B cell (primary cell): ENCODE results near the gene GNAS. TPM values are rescaled to one million over a fixed set of nuclear protein-coding genes. Genes with fewer than 3 reads are reported as not detected.

ENCODE experiments used
- ATAC-seq: fragments of 200-7000 bp; cut with Tn5 transposase; one replicate; pipeline ENCODE4 v1.10.0; 2021; ENCODE audit warnings: low read depth, mild to moderate bottlenecking, moderate number of reproducible peaks, moderate library complexity
- CTCF ChIA-PET: fragments of 350-600 bp; sonication (Branson Sonifier 250); formaldehyde crosslinking; loops from one replicate; lab custom pipeline; 2021; ENCODE audit warnings: antibody characterized with exemption, inconsistent platforms; lab: Charles Lee
- POLR2A ChIA-PET: fragments of 350-600 bp; sonication (Branson Sonifier 250); formaldehyde crosslinking; loops from one replicate; lab custom pipeline; 2021; ENCODE audit warnings: antibody characterized with exemption; lab: Charles Lee
- DNase-seq: peaks from one replicate; pipeline ENCODE4 v3.0.0; 2013
- H2AFZ ChIP-seq: 2 replicates; pipeline ENCODE4 v1.6.1; 2012; ENCODE audit warnings: mild to moderate bottlenecking, low read depth, low read length; ENCODE audit not compliant: insufficient read depth, poor library complexity, severe bottlenecking
- H3K27ac ChIP-seq, 2 donors: 1 replicate in 1 of 2; 2 replicates in 1 of 2; pipeline ENCODE4 v1.5.1; 2012 to 2013; ENCODE audit warnings: low read length in 2 of 2, mild to moderate bottlenecking in 2 of 2, moderate library complexity in 1 of 2
- H3K27me3 ChIP-seq, 4 experiments: fragments of 200-600 bp in 1 of 4; sonication (generic) in 1 of 4; replicated peaks in 1 of 4; 1 replicate in 2 of 4; 2 replicates in 2 of 4; pipeline versions ENCODE4 v1.6.1 to v1.7.0; 2013 to 2016; ENCODE audit warnings: low read length in 3 of 4, mild to moderate bottlenecking in 2 of 4, mixed read lengths in 1 of 4, moderate library complexity in 1 of 4; ENCODE audit not compliant: insufficient read depth in 4 of 4, control insufficient read depth in 3 of 4; ENCODE audit errors: control extremely low read depth in 1 of 4
- H3K36me3 ChIP-seq, 2 experiments: replicated peaks in 1 of 2; 1 replicate in 1 of 2; 2 replicates in 1 of 2; pipeline versions ENCODE4 v1.6.1 to v1.7.1; 2013; ENCODE audit warnings: low read length in 1 of 2; ENCODE audit not compliant: insufficient read depth in 2 of 2, control insufficient read depth in 1 of 2; ENCODE audit errors: control extremely low read depth in 1 of 2, extremely low read depth in 1 of 2
- H3K4me1 ChIP-seq, 2 donors: fragments of 200-600 bp in 1 of 2; sonication (generic) in 1 of 2; 1 replicate in 1 of 2; 2 replicates in 1 of 2; pipeline versions ENCODE4 v1.5.1 to v1.6.1; 2013 to 2017; ENCODE audit warnings: low read length in 2 of 2; ENCODE audit not compliant: control insufficient read depth in 2 of 2, insufficient read depth in 2 of 2
- H3K4me2 ChIP-seq: replicated peaks from 2 replicates; pipeline ENCODE3; 2012; ENCODE audit warnings: mild to moderate bottlenecking, low read depth, low read length; ENCODE audit not compliant: poor library complexity, severe bottlenecking
- H3K4me3 ChIP-seq, 5 experiments: fragments of 200-600 bp in 1 of 5; sonication (generic) in 1 of 5; 1 replicate in 3 of 5; 2 replicates in 2 of 5; pipeline versions ENCODE4 v1.5.1 to v1.7.0; 2011 to 2016; ENCODE audit warnings: low read length in 4 of 5, mild to moderate bottlenecking in 4 of 5, low read depth in 2 of 5, control low read depth in 1 of 5, moderate library complexity in 1 of 5; ENCODE audit not compliant: insufficient read depth in 1 of 5; ENCODE audit errors: control extremely low read depth in 1 of 5, extremely low read depth in 1 of 5
- H3K79me2 ChIP-seq: fragments of 200-600 bp; sonication (generic); one replicate; pipeline ENCODE4 v1.6.0; 2016; ENCODE audit warnings: low read length; ENCODE audit not compliant: control insufficient read depth, insufficient read depth
- H3K9ac ChIP-seq: fragments of 200-600 bp; sonication (generic); 2 replicates; pipeline ENCODE4 v1.6.1; 2017; ENCODE audit warnings: mild to moderate bottlenecking, low read length, moderate library complexity
- H3K9me3 ChIP-seq, 3 donors: one replicate each; pipeline versions ENCODE4 v1.6.1 to v1.7.1; 2013; ENCODE audit warnings: low read length in 2 of 3; ENCODE audit not compliant: control insufficient read depth in 2 of 3, insufficient read depth in 1 of 3; ENCODE audit errors: control extremely low read depth in 1 of 3
- H4K20me1 ChIP-seq: 2 replicates; pipeline ENCODE4 v1.6.0; 2012; ENCODE audit warnings: mild to moderate bottlenecking, low read length; ENCODE audit not compliant: insufficient read depth, control insufficient read depth, poor library complexity, severe bottlenecking
- H3K27ac Mint-ChIP-seq: one replicate; pipeline ENCODE4 v1.8.0; 2021; ENCODE audit warnings: mixed read lengths
- H3K27me3 Mint-ChIP-seq: one replicate; pipeline ENCODE4 v1.8.0; 2021; ENCODE audit warnings: mixed read lengths
- H3K4me1 Mint-ChIP-seq: one replicate; pipeline ENCODE4 v1.8.0; 2021; ENCODE audit warnings: mixed read lengths
- H3K4me3 Mint-ChIP-seq: one replicate; pipeline ENCODE4 v1.8.0; 2021; ENCODE audit warnings: mixed read lengths
- H3K9me3 Mint-ChIP-seq: one replicate; pipeline ENCODE4 v1.8.0; 2022; ENCODE audit warnings: mixed read lengths; ENCODE audit not compliant: insufficient read depth
- CTCF ChIP-seq: fragments of 200-600 bp; IDR thresholded peaks from one replicate; pipeline ENCODE4 v1.8.0; 2022; ENCODE audit warnings: antibody characterized with exemption, mild to moderate bottlenecking
- EZH2 ChIP-seq: IDR thresholded peaks from 2 replicates; pipeline ENCODE4 v1.6.1; 2012; ENCODE audit warnings: borderline replicate concordance, low read depth, mild to moderate bottlenecking, moderate library complexity, low read length; ENCODE audit not compliant: insufficient read depth, poor library complexity, severe bottlenecking
- WGBS: methylation state at CpG from one replicate; pipeline ENCODE4 v1.1.5; 2013; ENCODE audit warnings: missing lambda C conversion rate; ENCODE audit not compliant: insufficient coverage; 5-methylcytosine and 5-hydroxymethylcytosine counted together
- intact Hi-C: fragments of 100-400 bp; cut with micrococcal nuclease; formaldehyde crosslinking; loops from one replicate; pipeline ENCODE4 v1.10.0; 2022
- polyA plus RNA-seq: library from polyadenylated mRNA; depleted of rRNA; stranded (reverse); fragments of >200 nt; gene quantifications from 2 replicates; pipeline ENCODE4 v1.2.3, GENCODE V29; 2012
- total RNA-seq, 2 donors: library from RNA; stranded (reverse); fragments of 120-200 nt in 1 of 2; gene quantifications; 1 replicate in 1 of 2; 2 replicates in 1 of 2; pipeline versions ENCODE4 v1.2.3 to v1.2.4, GENCODE V29; 2013 to 2022

GNAS gene
- total and polyA plus RNA-seq, 2 donors (not counting 1 experiment from before 2014, with no cell fraction given) = 714 to 1,181 TPM

DNA sequence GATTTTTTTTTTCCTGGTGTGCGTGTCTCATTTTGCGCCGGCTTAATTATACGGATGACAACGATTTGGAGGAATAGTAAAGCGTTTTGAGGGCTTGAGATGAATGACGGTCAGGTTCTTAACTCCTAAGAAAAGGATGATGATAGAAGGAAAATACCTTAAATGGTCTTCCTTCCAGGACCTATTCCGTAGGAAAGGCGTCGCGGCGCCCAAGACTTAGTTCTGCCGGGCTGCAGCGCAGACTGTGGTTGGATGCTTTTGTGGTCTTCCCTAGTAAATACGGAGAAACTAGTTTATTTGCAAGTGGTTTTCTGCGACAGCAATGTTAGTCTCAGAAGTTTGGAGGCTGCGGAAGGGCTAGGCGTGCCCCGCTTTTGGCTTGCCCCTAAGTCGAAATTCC lies 10.2 kb upstream of the GNAS start:
- Mint-ChIP-seq H3K27me3 (peaks cover 36% of the 10 kb centered on the region), H3K9me3 (no peaks in the 10 kb centered on the region)

GRCh38 chr20:58843128-58843556 lies 9.4 kb upstream of the GNAS start:
- H3K4me3 ChIP-seq = no peak overlapping the region
- ChIA-PET CTCF (no interaction called here), POLR2A (no interaction called here)
- no peak overlapping the region for H3K4me2 ChIP-seq
- H3K36me3 ChIP-seq = no peaks in the 10 kb centered on the region
- H3K9ac ChIP-seq = no peak overlapping the region
- intact Hi-C loops = no loop called here
- H3K4me1 Mint-ChIP-seq = peaks cover 14% of the 10 kb centered on the region
- peaks cover 0 to 14% (median 0%) of the 10 kb centered on the region in 3 donors for H3K9me3 ChIP-seq
- peaks cover 0 to 11% of the 10 kb centered on the region in 2 donors for H3K4me1 ChIP-seq
- H4K20me1 ChIP-seq = no peaks in the 10 kb centered on the region
- no peak overlapping the region for H2AFZ ChIP-seq
- H3K27ac Mint-ChIP-seq = no peak overlapping the region
- no peak overlapping the region for H3K4me3 Mint-ChIP-seq
- no peaks in the 10 kb centered on the region for H3K79me2 ChIP-seq
- no peak for TF ChIP-seq CTCF
- TF ChIP-seq EZH2 = no peak
- DNase-seq (no peak), ATAC-seq (no peak)
- H3K27ac ChIP-seq = no peak overlapping the region
- H3K27me3 ChIP-seq = peaks cover 0 to 32% (median 4%) of the 10 kb centered on the region in 4 experiments
- peaks cover 31% of the 10 kb centered on the region for H3K27me3 Mint-ChIP-seq
- 43% methylated on average over 4 of the region's 6 CpGs for WGBS
- H3K9me3 Mint-ChIP-seq = no peaks in the 10 kb centered on the region

More for the DNA sequence above, 10.2 kb upstream of the GNAS start:
- Histone ChIP-seq H3K79me2 (no peaks in the 10 kb centered on the region), H3K27ac (no peak overlapping the region), H3K36me3 (no peaks in the 10 kb centered on the region), H3K4me1 (peaks cover 0 to 11% of the 10 kb centered on the region in 2 donors), H2AFZ (no peak overlapping the region), H3K27me3 (peaks cover 0 to 32% (median 4%) of the 10 kb centered on the region in 4 experiments), H3K9ac (no peak overlapping the region), H4K20me1 (no peaks in the 10 kb centered on the region), H3K4me3 (no peak overlapping the region), H3K4me2 (no peak overlapping the region), H3K9me3 (peaks cover 0 to 14% (median 0%) of the 10 kb centered on the region in 3 donors)
- intact Hi-C loops = no loop called here
- ChIA-PET POLR2A (no interaction called here), CTCF (no interaction called here)
- Mint-ChIP-seq H3K4me3 (no peak overlapping the region), H3K4me1 (peaks cover 9% of the 10 kb centered on the region), H3K27ac (no peak overlapping the region)
- ATAC-seq (no peak), DNase-seq (no peak)
- WGBS = 46% methylated on average over 13 of the region's 20 CpGs
- TF ChIP-seq CTCF (no peak), EZH2 (no peak)
